OCI-LY7 (cell line): ENCODE measurements around the gene MFAP1. TPM values are rescaled to one million over a fixed set of nuclear protein-coding genes. Genes with fewer than 3 reads are reported as not detected.
"Not testable (repeated sequence)": the region's sequence is repeated elsewhere in the genome, so short reads cannot be mapped to it uniquely, and the experiment has no call there.

Source experiments
- BruUV-seq: library from RNA; stranded (reverse); fragments of 400-500 nt; replicated peaks from 2 replicates; lab custom pipeline; 2021; lab: Mats Ljungman, UMichigan
- CTCF ChIA-PET: fragments of 300-600 bp; sonication (Branson Sonifier 250); formaldehyde crosslinking; loops from one replicate; lab custom pipeline; 2022; ENCODE audit warnings: antibody characterized with exemption; ENCODE audit not compliant: unreplicated experiment; lab: Charles Lee
- POLR2A ChIA-PET: fragments of 300-600 bp; sonication (Branson Sonifier 250); formaldehyde crosslinking; loops from one replicate; lab custom pipeline; 2022; ENCODE audit warnings: antibody characterized with exemption; lab: Charles Lee
- DNase-seq: peaks from one replicate; pipeline ENCODE4 v3.0.0-alpha.2; 2015; ENCODE audit warnings: low spot score
- H2AFZ ChIP-seq: fragments of 200-600 bp; sonication (generic), shearing (Covaris generic); 2 replicates; pipeline ENCODE4 v1.6.1; 2014; ENCODE audit warnings: mild to moderate bottlenecking, antibody characterized with exemption, low read length, moderate library complexity
- H3K27ac ChIP-seq: fragments of 200-600 bp; sonication (generic); 2 replicates; pipeline ENCODE4 v1.5.1; 2014; ENCODE audit warnings: mixed run types, low read depth, mild to moderate bottlenecking, moderate library complexity, low read length, inconsistent platforms; ENCODE audit not compliant: poor library complexity, severe bottlenecking
- H3K36me3 ChIP-seq: fragments of 200-600 bp; sonication (generic); 2 replicates; pipeline ENCODE4 v1.6.1; 2014; ENCODE audit warnings: mild to moderate bottlenecking, antibody characterized with exemption, low read length, moderate library complexity, mixed read lengths; ENCODE audit not compliant: insufficient read depth
- H3K4me1 ChIP-seq: fragments of 200-600 bp; sonication (generic); 2 replicates; pipeline ENCODE4 v1.5.1; 2014; ENCODE audit warnings: mild to moderate bottlenecking, low read length; ENCODE audit not compliant: insufficient read depth, poor library complexity, severe bottlenecking
- H3K4me2 ChIP-seq: fragments of 200-600 bp; sonication (generic); 2 replicates; pipeline ENCODE4 v1.6.1; 2014; ENCODE audit warnings: mild to moderate bottlenecking, low read length
- H3K4me3 ChIP-seq: fragments of 200-600 bp; sonication (generic); 2 replicates; pipeline ENCODE4 v1.5.1; 2014; ENCODE audit warnings: mild to moderate bottlenecking, low read depth, low read length; ENCODE audit not compliant: poor library complexity, severe bottlenecking
- H3K79me2 ChIP-seq: fragments of 200-600 bp; sonication (generic); 2 replicates; pipeline ENCODE4 v1.6.1; 2016; ENCODE audit warnings: low read depth, mild to moderate bottlenecking, low read length, moderate library complexity, mixed read lengths; ENCODE audit not compliant: insufficient read depth
- H3K9me2 ChIP-seq: fragments of 200-600 bp; sonication (generic); 2 replicates; pipeline ENCODE4 v1.6.1; 2016; ENCODE audit warnings: mild to moderate bottlenecking, low read length, mixed read lengths; ENCODE audit not compliant: insufficient read depth
- H3K9me3 ChIP-seq: fragments of 200-600 bp; sonication (generic); 2 replicates; pipeline ENCODE4 v1.6.1; 2014; ENCODE audit warnings: mild to moderate bottlenecking, mixed run types, low read length, mixed read lengths
- H4K20me1 ChIP-seq: fragments of 200-600 bp; sonication (generic); 2 replicates; pipeline ENCODE4 v1.6.1; 2014; ENCODE audit warnings: mild to moderate bottlenecking, antibody characterized with exemption, low read length, moderate library complexity, mixed read lengths; ENCODE audit not compliant: insufficient read depth
- CTCF ChIP-seq: fragments of 200-600 bp; sonication (generic); conservative IDR thresholded peaks from 2 replicates; pipeline ENCODE4 v1.5.1; 2014; ENCODE audit warnings: mild to moderate bottlenecking, antibody characterized with exemption, low read length, moderate library complexity, mixed read lengths
- EZH2phosphoT487 ChIP-seq: fragments of 200-600 bp; sonication (generic); IDR thresholded peaks from 2 replicates; pipeline ENCODE4 v1.6.1; 2018; ENCODE audit warnings: low read depth, borderline replicate concordance, mild to moderate bottlenecking, mixed run types, antibody characterized with exemption, low read length, moderate library complexity, mixed read lengths
- intact Hi-C: fragments of 100-400 bp; cut with micrococcal nuclease; formaldehyde crosslinking; loops from one replicate; pipeline ENCODE4 v1.10.0; 2022; ENCODE audit not compliant: unreplicated experiment
- total RNA-seq, 2 experiments: library from RNA; depleted of rRNA in 1 of 2; stranded (reverse); fragments of >200 nt in 1 of 2; shearing (Covaris generic) in 1 of 2; gene quantifications; 2 replicates each; pipeline ENCODE4 v1.2.3, GENCODE V29; 2014 to 2022

MFAP1 gene
- total RNA-seq, 2 experiments from 2014 or later = 25.3 to 72.1 TPM

- Histone ChIP-seq H3K4me1 (no peaks in the 10 kb centered on the region), H2AFZ (no peak overlapping the region), H4K20me1 (peaks cover 3% of the 10 kb centered on the region), H3K4me3 (no peak overlapping the region), H3K4me2 (no peak overlapping the region), H3K36me3 (peaks cover 92% of the 10 kb centered on the region), H3K27ac (no peak overlapping the region), H3K79me2 (peaks cover 16% of the 10 kb centered on the region; the same call in 1 of the 2 replicates), H3K9me3 (no peaks in the 10 kb centered on the region), H3K9me2 (no peaks in the 10 kb centered on the region)
- no TSS peak for BruUV-seq
- no peak for DNase-seq
- TF ChIP-seq EZH2phosphoT487 = no peak
- no peak for TF ChIP-seq CTCF
- ChIA-PET CTCF (no interaction called here), POLR2A (no interaction called here)
- intact Hi-C loops = no loop called here
These were observed 42.6 kb upstream of the MFAP1 start for GRCh38 chr15:43867096-43867495.

- H3K4me3 ChIP-seq, H4K20me1 ChIP-seq, BruUV-seq, H3K9me2 ChIP-seq, H3K27ac ChIP-seq, intact Hi-C loops, H3K4me2 ChIP-seq, H3K9me3 ChIP-seq, POLR2A ChIA-PET, H3K4me1 ChIP-seq, DNase-seq, H2AFZ ChIP-seq, CTCF ChIA-PET: not testable (repeated sequence)
- H3K36me3 ChIP-seq = peaks cover 92% of the 10 kb centered on the region
- peaks cover 16% of the 10 kb centered on the region; the same call in 1 of the 2 replicates for H3K79me2 ChIP-seq
These were observed 42.1 kb upstream of the MFAP1 start for GRCh38 chr15:43866636-43867035.

GRCh38 chr15:43859546-43859945 lies 35.1 kb upstream of the MFAP1 start:
- no peak for DNase-seq
- BruUV-seq = no TSS peak
- Histone ChIP-seq H3K9me2 (no peaks in the 10 kb centered on the region), H3K4me3 (no peak overlapping the region), H3K36me3 (peaks cover 100% of the 10 kb centered on the region), H3K4me2 (no peak overlapping the region), H3K27ac (no peak overlapping the region), H3K4me1 (no peaks in the 10 kb centered on the region), H3K9me3 (no peaks in the 10 kb centered on the region), H3K79me2 (peaks cover 41% of the 10 kb centered on the region; the same call in 1 of the 2 replicates), H2AFZ (no peak overlapping the region), H4K20me1 (0 out of 2 replicates have a peak, but pooled peaks cover 12% of the 10 kb centered on the region)
- ChIA-PET POLR2A (interaction anchor here (1.0 kb wide), 1 partner anchor 9 kb away, joined by 3 read pairs; no protein-coding TSS in a partner anchor), CTCF (no interaction called here)
- intact Hi-C loops = no loop called here
- no peak for TF ChIP-seq CTCF
- no peak for TF ChIP-seq EZH2phosphoT487
